GM19372 (cell line): ENCODE results near the gene GPRC6A.

Experiments
- ATAC-seq: cut with Tn5 transposase; IDR thresholded peaks from one replicate; pipeline ENCODE4 v1.9.1; 2021; ENCODE audit warnings: mild to moderate bottlenecking, low read depth, moderate library complexity; ENCODE audit not compliant: unreplicated experiment

Gene GPRC6A

DNA sequence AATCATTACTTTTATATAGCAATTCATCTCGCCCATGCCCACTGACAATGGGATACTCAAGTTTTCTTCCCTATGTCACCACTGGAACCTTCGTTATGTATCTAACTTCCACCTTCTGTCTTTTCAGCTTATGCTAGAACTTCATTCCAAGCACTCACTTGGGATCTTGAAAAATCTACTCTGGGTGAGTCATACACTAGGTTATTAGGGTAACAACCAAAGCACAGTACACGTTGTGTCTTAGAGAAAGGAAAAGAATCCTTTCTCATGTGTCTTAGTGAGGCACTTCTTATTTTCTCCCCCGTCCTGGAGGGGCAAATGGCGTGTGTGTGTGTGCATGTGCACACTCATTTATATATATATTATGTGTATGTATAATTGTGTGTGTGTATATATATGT lies 45.0 kb downstream of the GPRC6A start:
- ATAC-seq = no peak

DNA sequence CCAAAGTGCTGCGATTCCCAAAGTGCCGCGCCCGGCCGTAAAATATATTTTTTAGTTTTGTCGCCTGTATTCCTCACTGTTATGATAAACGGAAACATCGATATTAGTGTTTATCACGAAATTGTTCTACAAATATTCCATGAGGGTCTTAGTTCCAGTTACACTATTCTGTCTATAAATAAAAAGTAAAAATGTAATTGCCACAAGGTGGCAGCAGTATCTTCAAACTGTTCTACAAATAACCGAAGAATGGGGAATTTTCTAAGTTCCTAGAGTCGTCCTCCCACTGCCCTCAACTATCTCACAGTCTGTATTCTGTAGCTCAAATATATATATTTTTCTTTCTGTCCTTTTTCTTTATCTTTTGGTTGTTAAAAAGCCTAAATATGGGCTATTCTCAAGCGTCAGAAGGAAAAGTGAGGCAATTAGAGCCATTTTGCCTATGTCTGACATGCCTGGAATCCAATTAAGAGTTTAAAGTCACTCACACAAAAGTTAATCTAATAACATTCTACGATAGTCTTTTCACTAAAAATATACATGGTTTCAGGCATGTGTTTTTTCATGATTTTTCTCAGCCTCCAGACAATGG lies 49.2 kb downstream of the GPRC6A start:
- peak; percentile 80 for ATAC-seq

DNA sequence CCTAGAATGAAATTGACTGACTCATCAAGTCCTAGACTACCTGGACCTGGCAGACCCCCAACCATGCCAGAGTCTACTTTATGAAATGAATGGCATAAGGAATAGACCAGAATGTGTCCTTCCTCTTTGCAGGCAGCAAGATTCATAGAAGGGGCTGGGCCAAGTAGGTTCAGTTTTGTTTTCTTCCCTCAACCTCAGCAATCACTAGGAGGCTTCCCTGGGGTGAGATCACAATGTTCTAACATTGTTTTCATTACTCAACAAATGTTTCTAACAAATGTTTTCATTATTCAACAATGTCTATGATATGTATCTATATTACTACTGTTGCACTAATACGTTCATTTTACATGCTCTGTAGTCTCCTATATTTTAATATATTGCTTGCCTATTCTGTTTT lies 55.0 kb downstream of the GPRC6A start:
- no peak for ATAC-seq

DNA sequence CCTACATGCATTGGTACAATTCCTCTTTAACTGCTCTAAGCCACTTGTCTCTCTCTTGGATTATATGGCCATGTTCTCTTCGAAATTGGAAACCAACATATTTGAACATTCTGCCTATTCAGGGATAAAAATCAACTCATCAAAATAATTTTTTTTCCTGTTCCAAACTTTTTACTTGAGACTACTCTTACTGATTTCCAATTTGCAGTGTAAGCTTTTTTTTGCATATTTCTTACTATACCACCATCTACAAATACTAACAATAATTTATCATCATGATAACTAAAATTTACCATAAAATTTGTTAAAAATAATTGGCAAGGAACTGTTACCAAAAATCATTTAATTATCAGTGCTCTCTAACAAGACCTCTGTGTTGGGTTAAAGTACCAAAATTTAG lies 56.4 kb downstream of the GPRC6A start:
- ATAC-seq = no peak

DNA sequence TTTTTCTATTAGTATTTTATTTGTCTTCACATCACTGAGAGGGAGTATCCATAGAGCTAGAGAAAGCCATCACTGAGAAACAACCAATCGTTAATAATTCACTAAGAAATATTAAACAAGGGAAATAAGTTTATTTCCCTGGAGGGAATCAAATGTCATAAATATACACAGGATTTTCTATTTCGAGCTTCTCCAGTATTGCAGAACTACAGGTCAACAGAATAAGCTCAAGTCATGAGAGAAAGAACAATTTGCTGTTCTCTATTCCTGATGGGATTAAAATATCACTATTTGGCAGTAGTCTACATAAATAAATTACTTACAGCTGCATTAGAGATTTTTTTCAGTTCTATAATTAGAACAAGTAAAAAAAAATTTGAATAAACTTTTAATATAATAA lies 61.2 kb downstream of the GPRC6A start:
- ATAC-seq = no peak

DNA sequence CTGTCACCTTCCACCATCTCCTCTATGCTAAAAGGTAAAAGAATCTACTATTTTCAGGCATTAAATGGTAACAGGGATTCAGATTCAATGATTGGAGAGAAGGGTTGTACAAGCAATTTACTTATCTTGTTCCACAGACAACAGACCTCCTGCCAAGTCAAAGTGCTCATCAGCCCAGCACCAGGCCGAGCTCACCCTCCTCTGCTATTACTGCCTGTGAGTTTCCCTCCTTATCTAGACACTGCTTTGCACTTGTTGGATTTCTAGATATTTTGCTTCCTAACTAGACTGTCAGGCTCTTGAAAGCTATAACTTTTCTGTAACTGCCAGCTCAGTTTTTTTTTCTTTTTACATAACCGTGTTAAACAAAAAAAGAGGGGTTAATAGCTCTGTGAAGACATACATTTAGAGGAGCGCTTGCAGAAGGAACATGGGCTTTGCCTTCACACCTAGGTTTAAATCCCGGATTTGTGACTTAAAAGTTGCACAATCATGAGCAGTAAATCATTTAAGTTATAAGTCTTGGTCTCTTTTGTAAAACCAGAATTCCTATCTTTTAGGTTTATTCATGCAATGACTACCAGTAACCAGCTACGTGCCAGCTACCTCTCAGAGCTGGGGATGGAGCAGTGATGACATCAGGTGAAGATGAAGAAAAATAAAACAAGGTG lies 62.2 kb downstream of the GPRC6A start:
- no peak for ATAC-seq

DNA sequence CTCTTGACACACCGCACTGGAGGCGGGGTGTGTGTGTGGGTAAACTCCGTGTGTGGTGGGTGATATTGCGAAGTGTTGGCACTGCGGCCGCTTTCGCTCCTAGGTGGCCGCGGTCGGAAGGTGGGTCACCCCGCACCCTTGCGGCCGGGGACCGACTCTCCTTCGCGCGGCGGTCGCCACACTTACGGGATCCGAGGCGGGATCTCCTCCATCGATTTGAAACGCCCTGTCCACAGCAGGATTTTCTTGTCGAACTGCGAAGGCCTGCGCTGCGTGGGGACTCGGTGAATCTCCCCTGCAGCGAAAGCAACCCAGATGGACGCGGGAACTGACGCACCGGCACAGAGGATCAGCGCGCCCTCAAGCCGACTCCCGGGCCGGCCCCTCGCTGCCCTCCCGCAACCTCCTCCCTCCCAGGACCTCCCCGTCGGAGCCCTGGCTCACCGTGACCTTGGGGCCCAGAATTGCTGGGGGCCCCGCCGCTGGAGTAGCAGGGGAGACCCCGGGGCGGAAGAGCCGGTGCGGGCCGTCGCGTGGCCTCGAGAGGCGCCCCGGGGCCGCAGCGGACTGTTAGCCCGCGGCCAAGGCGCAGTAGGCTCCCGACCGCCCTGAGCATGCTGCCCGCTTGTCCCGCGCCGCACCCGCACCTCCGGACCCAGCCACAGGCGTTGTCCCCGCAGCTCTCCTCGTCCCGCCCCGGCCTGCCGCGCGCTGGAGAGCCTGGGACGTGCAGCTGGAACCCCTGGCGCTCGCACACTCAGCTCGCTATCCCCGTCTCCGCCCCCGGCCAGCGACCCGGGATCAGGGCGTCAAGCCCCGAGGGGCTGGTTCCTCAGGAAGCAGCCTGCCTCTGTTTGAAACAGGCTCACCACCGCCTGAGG lies 63.7 kb downstream of the GPRC6A start, which contains the start of gene FAM162B:
TSS of gene FAM162B (minus strand) at position 759 of the 881 bp plus-strand sequence. CDS start at position 616, 143 bp downstream.
- ATAC-seq = no peak

DNA sequence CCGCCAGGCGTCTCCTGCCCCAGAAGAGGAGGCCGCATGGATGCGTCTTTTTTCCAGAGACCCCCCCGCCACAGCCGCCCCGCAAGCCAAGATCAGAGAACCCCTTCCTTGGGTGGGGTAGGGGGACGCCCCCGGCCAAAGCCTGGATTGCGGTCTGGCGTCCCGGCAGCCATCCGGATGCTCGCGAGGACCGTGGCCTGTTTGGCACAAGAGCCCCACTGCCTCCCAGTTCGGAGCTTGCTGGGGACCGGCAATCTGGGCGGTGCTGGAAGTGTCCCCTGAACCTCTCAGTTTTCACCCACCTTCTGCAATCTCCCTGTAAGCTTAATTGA lies 64.3 kb downstream of the GPRC6A start:
- ATAC-seq = no peak

DNA sequence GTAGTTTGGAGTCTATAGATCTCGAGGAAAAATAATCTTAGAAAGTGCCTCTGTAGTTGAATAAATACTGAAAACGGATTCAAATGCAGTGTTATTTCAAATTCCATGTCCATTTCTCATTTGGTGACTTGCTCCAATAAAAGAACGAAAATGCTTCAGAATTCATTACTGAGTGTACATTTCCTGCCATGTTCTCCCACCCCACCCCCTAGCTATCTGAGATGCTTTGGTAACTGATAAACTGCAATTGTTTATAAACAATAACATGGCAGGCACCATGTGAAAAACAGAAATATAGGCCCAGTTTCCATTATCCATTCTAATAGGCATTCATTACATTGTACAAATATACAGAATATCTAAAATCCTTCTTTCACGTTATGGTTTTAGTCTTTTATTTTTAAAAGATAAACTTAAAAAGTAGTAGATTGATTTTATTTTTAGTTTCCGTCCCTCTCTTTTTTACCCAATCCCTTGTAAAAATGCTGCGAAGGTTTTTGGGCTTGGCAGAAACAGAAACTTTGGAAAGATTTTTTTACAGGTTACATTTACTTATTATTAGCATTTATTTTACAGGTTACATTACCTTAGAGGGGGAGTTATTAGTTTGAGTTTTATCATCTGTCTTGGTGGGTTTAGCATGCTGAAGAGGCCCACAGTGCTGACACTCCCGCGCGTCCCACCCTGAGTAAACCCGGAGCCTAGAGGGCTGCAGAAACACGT lies 64.8 kb downstream of the GPRC6A start:
- ATAC-seq = no peak

DNA sequence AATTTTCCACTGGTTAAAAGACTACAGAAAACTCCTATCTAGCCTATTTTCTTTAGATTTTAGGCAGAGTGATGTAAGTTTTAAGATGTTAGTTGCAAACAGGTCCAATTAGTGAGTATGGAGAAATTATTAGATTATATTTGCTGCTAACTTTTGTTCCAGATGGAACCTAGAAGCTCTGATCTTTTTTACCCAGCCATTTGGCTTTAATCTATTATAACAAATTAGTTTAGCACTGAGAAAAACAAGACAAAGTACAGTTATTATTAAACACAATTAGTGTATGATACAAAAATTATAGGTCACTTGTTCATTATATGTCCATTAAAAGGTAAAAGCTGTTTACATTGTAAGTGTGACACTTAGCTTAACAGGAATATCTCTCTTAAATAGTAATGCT lies 65.8 kb downstream of the GPRC6A start:
- no peak for ATAC-seq

DNA sequence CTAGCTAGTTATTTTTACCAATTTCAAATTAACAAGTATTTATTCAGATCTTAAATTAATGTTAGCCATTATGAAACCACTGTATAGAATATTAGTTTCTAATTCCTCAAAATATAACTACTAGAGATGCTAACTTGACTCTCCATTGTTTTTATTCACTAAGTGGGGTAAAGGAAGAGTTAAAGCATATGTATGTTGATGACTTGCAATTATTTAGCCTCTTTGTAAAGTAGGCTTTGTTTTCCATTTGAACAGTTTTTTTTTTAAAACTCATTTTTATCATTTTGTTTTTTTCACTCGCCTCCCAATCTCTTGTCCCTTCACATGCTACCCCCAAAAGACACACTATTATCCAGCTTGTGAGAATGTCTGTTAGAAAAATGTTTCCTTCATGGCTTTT lies 66.6 kb downstream of the GPRC6A start:
- ATAC-seq = no peak

DNA sequence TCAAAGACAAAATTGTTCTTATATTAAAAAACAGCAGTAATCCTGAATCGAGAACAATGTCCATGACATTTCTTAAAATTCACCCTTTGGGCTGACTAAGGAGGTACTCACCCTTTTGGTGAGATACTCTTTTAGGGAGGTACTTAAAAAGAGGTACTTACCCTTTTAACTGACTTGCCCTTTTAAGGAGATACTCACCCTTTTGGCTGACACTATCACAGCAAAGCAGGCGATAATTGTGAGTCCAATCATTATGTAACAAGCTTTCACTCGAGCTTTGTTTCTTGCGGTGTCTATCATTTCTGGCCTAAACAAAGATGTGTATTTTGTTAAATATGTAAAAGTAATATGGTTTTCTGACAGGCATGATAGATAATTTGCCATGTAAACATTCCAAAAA lies 67.1 kb downstream of the GPRC6A start:
- no peak for ATAC-seq

DNA sequence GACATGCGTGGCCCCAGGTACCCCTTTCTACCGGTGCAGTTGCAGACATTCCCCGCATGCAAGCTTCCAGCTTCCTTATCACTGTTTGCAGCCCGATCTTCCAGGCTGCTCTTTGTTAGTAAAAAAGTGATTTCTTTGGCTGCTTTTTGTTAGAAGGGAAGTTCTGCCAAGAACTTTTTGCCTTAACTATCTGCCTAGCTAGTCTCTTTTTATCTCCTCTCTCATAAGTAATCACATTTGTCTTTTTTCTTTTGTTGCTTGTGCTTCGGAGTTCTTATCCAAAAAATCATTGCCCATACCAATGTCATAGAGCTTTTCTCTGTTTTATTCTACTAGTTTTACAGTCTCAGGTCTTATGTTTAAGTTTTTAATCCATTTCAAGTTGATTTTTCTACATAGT lies 83.7 kb downstream of the GPRC6A start:
- ATAC-seq = no peak
